SH-SY5Y (cell line): ENCODE data around the gene ERCC6.

ENCODE experiments used
- GATA2 ChIP-seq: IDR thresholded peaks from 2 replicates; pipeline ENCODE4 v1.6.1; 2011; ENCODE audit warnings: mild to moderate bottlenecking, low read depth, low read length
- GATA3 ChIP-seq: IDR thresholded peaks from 2 replicates; pipeline ENCODE4 v1.6.1; 2011; ENCODE audit warnings: low read depth, mild to moderate bottlenecking, low read length, moderate library complexity

- TF ChIP-seq GATA2 (no peak), GATA3 (no peak)
Observed at GRCh38 chr10:49526619-49527018, 12.3 kb downstream of the ERCC6 start.
